CD8-positive, alpha-beta memory T cell (primary cell): Measurements from ENCODE around the gene CENPN. TPM values are rescaled to one million over a fixed set of nuclear protein-coding genes. Genes with fewer than 3 reads are reported as not detected.

Experiments used
- CTCF ChIA-PET: fragments of 350-600 bp; sonication (Branson Sonifier 250); formaldehyde crosslinking; loops from one replicate; lab custom pipeline; 2021; ENCODE audit warnings: antibody characterized with exemption; lab: Charles Lee
- POLR2A ChIA-PET: fragments of 350-600 bp; sonication (Branson Sonifier 250); formaldehyde crosslinking; loops from one replicate; lab custom pipeline; 2021; ENCODE audit warnings: antibody characterized with exemption; lab: Charles Lee
- DNase-seq, 5 donors: peaks; one replicate each; pipeline versions ENCODE4 v3.0.0 to v3.0.0-alpha.2; 2020 to 2022; ENCODE audit warnings: mixed read lengths in 1 of 5
- H3K27ac ChIP-seq: one replicate; pipeline ENCODE4 v1.7.0; 2013; ENCODE audit warnings: low read depth, mild to moderate bottlenecking, low read length, moderate library complexity
- H3K27me3 ChIP-seq: 2 replicates; pipeline ENCODE4 v1.7.0; 2013; ENCODE audit warnings: low read length, mild to moderate bottlenecking; ENCODE audit not compliant: insufficient read depth, poor library complexity, severe bottlenecking
- H3K36me3 ChIP-seq: 2 replicates; pipeline ENCODE4 v1.7.0; 2013; ENCODE audit warnings: mild to moderate bottlenecking, low read length, moderate library complexity; ENCODE audit not compliant: insufficient read depth
- H3K4me1 ChIP-seq: 2 replicates; pipeline ENCODE4 v1.7.0; 2013; ENCODE audit warnings: mild to moderate bottlenecking, low read length, moderate library complexity; ENCODE audit not compliant: insufficient read depth
- H3K4me3 ChIP-seq: 2 replicates; pipeline ENCODE4 v1.7.0; 2013; ENCODE audit warnings: mild to moderate bottlenecking, low read length
- H3K9me3 ChIP-seq: 2 replicates; pipeline ENCODE4 v1.7.0; 2013; ENCODE audit warnings: mild to moderate bottlenecking, low read length
- H3K27ac Mint-ChIP-seq, 8 donors: one replicate each; pipeline ENCODE4 v1.8.0; 2020 to 2021; ENCODE audit warnings: mixed read lengths in 8 of 8, mild to moderate bottlenecking in 6 of 8, inconsistent platforms in 3 of 8, moderate library complexity in 3 of 8
- H3K27me3 Mint-ChIP-seq, 2 donors: one replicate each; pipeline ENCODE4 v1.8.0; 2020 to 2021; ENCODE audit warnings: mixed read lengths in 2 of 2, mild to moderate bottlenecking in 1 of 2, moderate library complexity in 1 of 2
- H3K36me3 Mint-ChIP-seq, 3 donors: one replicate each; pipeline ENCODE4 v1.8.0; 2020 to 2021; ENCODE audit warnings: mixed read lengths in 3 of 3, inconsistent platforms in 1 of 3, mild to moderate bottlenecking in 1 of 3
- H3K4me1 Mint-ChIP-seq, 3 donors: one replicate each; pipeline ENCODE4 v1.8.0; 2020 to 2021; ENCODE audit warnings: mixed read lengths in 3 of 3, inconsistent platforms in 1 of 3, mild to moderate bottlenecking in 1 of 3
- H3K4me3 Mint-ChIP-seq, 7 donors: one replicate each; pipeline ENCODE4 v1.8.0; 2020 to 2021; ENCODE audit warnings: mixed read lengths in 7 of 7, mild to moderate bottlenecking in 6 of 7, moderate library complexity in 4 of 7, inconsistent platforms in 2 of 7
- H3K9me3 Mint-ChIP-seq, 5 donors: one replicate each; pipeline ENCODE4 v1.8.0; 2020 to 2022; ENCODE audit warnings: mixed read lengths in 5 of 5, mild to moderate bottlenecking in 3 of 5, moderate library complexity in 2 of 5, inconsistent platforms in 1 of 5
- polyA plus RNA-seq: library from polyadenylated mRNA; unstranded; fragments of 300-500 nt; fragmentation: Illumina TruSeq; gene quantifications from one replicate; pipeline ENCODE4 v1.2.3, GENCODE V29; 2021
- total RNA-seq, 2 experiments: library from RNA; stranded (reverse); gene quantifications; one replicate each; pipeline ENCODE4 v1.2.3, GENCODE V29; 2021

Gene CENPN
- total and polyA plus RNA-seq, 3 experiments from 2014 or later: 4.7 to 53.7 (median 52.2) TPM

DNA sequence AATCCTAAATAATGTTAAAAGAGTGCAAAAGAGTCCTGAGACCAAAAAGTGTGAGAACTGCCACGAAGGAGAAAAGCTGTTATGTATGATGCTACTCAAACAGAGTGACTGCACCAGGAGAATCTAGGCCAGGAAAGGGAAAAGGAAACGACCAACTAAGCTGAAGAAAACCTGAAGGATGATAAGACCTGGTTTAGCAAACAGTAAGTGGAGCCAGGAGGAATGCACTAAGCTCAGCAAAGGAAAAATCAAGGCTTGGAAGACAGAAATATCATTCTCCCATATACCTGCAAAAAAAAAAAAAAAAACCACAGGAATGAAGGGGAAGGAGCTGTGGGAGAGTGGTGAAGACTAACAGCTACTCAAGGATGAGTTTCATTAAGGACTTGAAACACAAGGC lies 21.4 kb upstream of the CENPN start:
- CTCF ChIA-PET: interaction anchor here (0.9 kb wide), 1 partner anchor 19 kb away, joined by 4 read pairs; no protein-coding TSS in a partner anchor
- H3K9me3 Mint-ChIP-seq: no peaks in the 10 kb centered on the region

DNA sequence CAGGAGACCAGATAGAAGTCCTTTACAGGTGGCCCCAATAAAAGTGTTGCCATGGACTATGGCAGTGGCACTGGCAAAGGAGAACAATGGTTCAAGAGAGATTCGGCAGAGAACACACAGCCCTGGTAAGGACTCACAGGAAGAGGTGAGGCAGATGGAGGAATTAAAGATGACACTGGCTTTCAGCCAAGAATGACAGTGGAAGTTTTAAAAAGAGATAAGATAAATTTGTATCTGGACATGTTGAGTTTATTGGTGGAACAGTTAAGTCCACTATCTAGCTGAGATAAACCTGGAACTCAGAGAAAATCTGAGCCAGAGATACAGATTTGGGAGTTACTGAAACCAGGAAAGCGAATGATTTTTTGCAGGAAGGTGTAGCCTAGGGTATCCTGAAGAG lies 20.5 kb upstream of the CENPN start:
- Mint-ChIP-seq H3K27me3 (no peaks in the 10 kb centered on the region), H3K27ac (peak overlapping the region in 4 of 8 donors; percentile 6 to 59 (median 18)), H3K9me3 (no peaks in the 10 kb centered on the region), H3K36me3 (peaks cover 0 to 56% (median 12%) of the 10 kb centered on the region in 3 donors), H3K4me3 (no peak overlapping the region), H3K4me1 (peaks cover 18 to 45% (median 28%) of the 10 kb centered on the region in 3 donors)
- Histone ChIP-seq H3K9me3 (no peaks in the 10 kb centered on the region), H3K27me3 (no peaks in the 10 kb centered on the region), H3K27ac (no peak overlapping the region), H3K4me3 (no peak overlapping the region), H3K4me1 (no peaks in the 10 kb centered on the region), H3K36me3 (peaks cover 6% of the 10 kb centered on the region)
- ChIA-PET POLR2A (no interaction called here), CTCF (interaction anchor here (1.6 kb wide), 1 partner anchor 24 kb away, joined by 3 read pairs; no protein-coding TSS in a partner anchor)
- DNase-seq: no peak

More for the DNA sequence above, 21.4 kb upstream of the CENPN start:
- H3K27ac Mint-ChIP-seq: peak overlapping the region in 2 of 8 donors; percentile 7 to 19
- DNase-seq: no peak
- Histone ChIP-seq H3K27me3 (no peaks in the 10 kb centered on the region), H3K36me3 (no peaks in the 10 kb centered on the region), H3K9me3 (no peaks in the 10 kb centered on the region), H3K27ac (no peak overlapping the region), H3K4me1 (no peaks in the 10 kb centered on the region), H3K4me3 (no peak overlapping the region)
- peaks cover 0 to 57% (median 10%) of the 10 kb centered on the region in 3 donors for H3K36me3 Mint-ChIP-seq
- POLR2A ChIA-PET: no interaction called here
- peaks cover 18 to 48% (median 31%) of the 10 kb centered on the region in 3 donors for H3K4me1 Mint-ChIP-seq
- no peaks in the 10 kb centered on the region for H3K27me3 Mint-ChIP-seq
- no peak overlapping the region for H3K4me3 Mint-ChIP-seq

DNA sequence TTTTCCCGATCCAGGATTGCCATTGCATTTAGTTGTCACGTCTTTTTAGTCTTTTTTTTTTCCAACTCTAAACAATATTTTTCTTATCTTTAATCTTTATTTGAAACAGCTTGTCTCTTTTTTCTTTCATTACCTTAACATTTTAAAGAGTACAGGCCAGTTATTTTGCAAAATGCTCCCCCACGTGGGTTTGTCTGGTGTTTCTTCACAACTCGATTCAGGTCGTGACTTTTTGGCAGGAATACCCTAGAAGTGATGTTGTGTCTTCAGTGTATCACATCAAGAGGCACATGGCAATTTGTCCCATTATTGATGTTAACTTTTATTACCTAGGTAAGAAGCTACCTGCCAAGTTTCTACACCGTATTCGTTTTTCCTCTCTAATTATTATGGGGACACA lies 18.3 kb upstream of the CENPN start:
- H3K4me3 Mint-ChIP-seq: no peak overlapping the region
- H3K9me3 Mint-ChIP-seq: no peaks in the 10 kb centered on the region
- H3K27me3 ChIP-seq: no peaks in the 10 kb centered on the region
- ChIA-PET CTCF (interaction anchor here (1.2 kb wide), 2 partner anchors 15 to 47 kb away, joined by 3 to 4 read pairs; partner anchors contain the start of gene ATMIN), POLR2A (no interaction called here)
- H3K36me3 ChIP-seq: peaks cover 8% of the 10 kb centered on the region
- DNase-seq: no peak
- H3K27ac ChIP-seq: no peak overlapping the region
- H3K36me3 Mint-ChIP-seq: peaks cover 0 to 60% (median 13%) of the 10 kb centered on the region in 3 donors
- no peak overlapping the region for H3K4me3 ChIP-seq
- H3K27ac Mint-ChIP-seq: no peak overlapping the region
- no peaks in the 10 kb centered on the region for H3K27me3 Mint-ChIP-seq
- H3K4me1 Mint-ChIP-seq: peaks cover 22 to 45% (median 32%) of the 10 kb centered on the region in 3 donors
- H3K9me3 ChIP-seq: no peaks in the 10 kb centered on the region
- no peaks in the 10 kb centered on the region for H3K4me1 ChIP-seq

DNA sequence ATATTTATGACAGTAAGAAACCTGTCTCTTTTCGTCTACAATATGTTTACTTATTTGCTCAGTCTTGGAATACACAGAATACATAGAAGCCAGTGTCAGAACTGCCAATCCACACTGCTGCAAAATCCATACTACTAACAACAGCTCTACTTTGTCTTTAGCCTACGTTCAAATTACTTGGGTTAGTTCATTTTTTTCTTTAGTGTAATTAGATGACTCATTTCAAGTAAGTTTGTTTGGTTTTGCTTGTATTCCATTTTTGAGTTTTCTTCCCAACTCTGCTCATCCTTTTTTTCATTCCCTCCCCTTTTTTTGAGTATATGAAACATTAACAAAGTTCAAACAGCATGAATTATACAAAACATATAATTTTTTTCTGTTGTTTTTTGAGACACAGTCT lies 17.2 kb upstream of the CENPN start:
- ChIA-PET CTCF (interaction anchor here (0.6 kb wide), 1 partner anchor 17 kb away, joined by 3 read pairs; the partner anchor contains the start of genes CENPN and CMC2), POLR2A (interaction anchor here (0.6 kb wide), 1 partner anchor 8 kb away, joined by 3 read pairs; no protein-coding TSS in a partner anchor)
- no peak overlapping the region for H3K27ac Mint-ChIP-seq
- no peaks in the 10 kb centered on the region for H3K27me3 Mint-ChIP-seq
- peaks cover 0 to 66% (median 13%) of the 10 kb centered on the region in 3 donors for H3K36me3 Mint-ChIP-seq
- no peak overlapping the region for H3K4me3 Mint-ChIP-seq
- Histone ChIP-seq H3K9me3 (no peaks in the 10 kb centered on the region), H3K36me3 (peaks cover 8% of the 10 kb centered on the region), H3K27ac (no peak overlapping the region), H3K27me3 (no peaks in the 10 kb centered on the region), H3K4me3 (no peak overlapping the region), H3K4me1 (no peaks in the 10 kb centered on the region)
- no peaks in the 10 kb centered on the region for H3K9me3 Mint-ChIP-seq
- H3K4me1 Mint-ChIP-seq: peaks cover 29 to 50% (median 33%) of the 10 kb centered on the region in 3 donors
- DNase-seq: no peak

DNA sequence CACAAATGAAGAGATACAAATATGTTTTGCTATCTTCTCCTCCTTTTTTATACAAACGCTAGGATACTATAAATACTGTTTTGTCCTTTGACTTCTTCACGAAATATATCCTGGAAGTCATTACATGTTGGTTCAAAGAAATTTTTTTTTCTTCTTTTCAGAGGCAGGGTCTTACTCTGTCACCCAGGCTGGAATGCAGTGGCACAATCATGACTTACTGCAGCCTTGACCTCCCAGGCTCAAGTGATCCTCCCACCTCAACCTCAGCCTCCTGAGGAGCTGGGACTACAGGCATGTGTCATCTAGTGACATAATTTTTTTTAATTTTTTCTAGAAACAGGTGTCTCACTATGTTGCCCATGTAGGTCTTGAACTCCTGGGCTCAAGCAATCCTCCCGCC lies 16.4 kb upstream of the CENPN start:
- Mint-ChIP-seq H3K27ac (peak overlapping the region in 1 of 8 donors; percentile 13), H3K9me3 (no peaks in the 10 kb centered on the region), H3K4me3 (no peak overlapping the region), H3K27me3 (no peaks in the 10 kb centered on the region), H3K36me3 (peaks cover 0 to 68% (median 13%) of the 10 kb centered on the region in 3 donors), H3K4me1 (peaks cover 27 to 46% (median 30%) of the 10 kb centered on the region in 3 donors)
- Histone ChIP-seq H3K27me3 (no peaks in the 10 kb centered on the region), H3K9me3 (no peaks in the 10 kb centered on the region), H3K36me3 (peaks cover 8% of the 10 kb centered on the region), H3K4me1 (no peaks in the 10 kb centered on the region), H3K27ac (no peak overlapping the region), H3K4me3 (no peak overlapping the region)
- ChIA-PET CTCF (interaction anchor here (1.5 kb wide), 1 partner anchor 14 kb away, joined by 5 read pairs; no protein-coding TSS in a partner anchor), POLR2A (no interaction called here)
- DNase-seq: no peak

DNA sequence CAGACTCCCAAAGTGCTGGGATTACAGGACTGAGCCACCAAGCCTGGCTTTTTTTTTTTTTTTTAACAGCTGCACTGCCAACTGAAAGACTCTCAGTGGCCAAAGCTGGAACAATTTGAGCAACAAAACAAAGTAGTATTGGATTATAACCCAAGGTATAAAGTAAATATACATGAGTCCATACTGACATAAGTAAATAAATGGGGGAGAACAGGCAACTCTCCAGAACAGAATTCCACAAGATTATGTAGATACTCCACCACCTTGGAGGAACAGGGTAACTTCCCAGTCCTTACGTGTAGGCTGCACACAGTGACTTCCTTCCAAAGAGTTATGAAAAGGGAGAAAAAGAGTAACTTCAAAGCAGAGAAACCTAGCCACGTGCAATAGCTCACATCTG lies 16.0 kb upstream of the CENPN start:
- peaks cover 25 to 46% (median 26%) of the 10 kb centered on the region in 3 donors for H3K4me1 Mint-ChIP-seq
- ChIA-PET CTCF (interaction anchor here (1.5 kb wide), 1 partner anchor 13 kb away, joined by 5 read pairs; no protein-coding TSS in a partner anchor), POLR2A (no interaction called here)
- H3K27me3 Mint-ChIP-seq: no peaks in the 10 kb centered on the region
- no peaks in the 10 kb centered on the region for H3K27me3 ChIP-seq
- no peak overlapping the region for H3K4me3 Mint-ChIP-seq
- no peaks in the 10 kb centered on the region for H3K9me3 Mint-ChIP-seq
- H3K27ac ChIP-seq: no peak overlapping the region
- peak overlapping the region in 1 of 8 donors; percentile 46 for H3K27ac Mint-ChIP-seq
- H3K9me3 ChIP-seq: no peaks in the 10 kb centered on the region
- H3K4me3 ChIP-seq: no peak overlapping the region
- peaks cover 8% of the 10 kb centered on the region for H3K36me3 ChIP-seq
- H3K36me3 Mint-ChIP-seq: peaks cover 0 to 67% (median 11%) of the 10 kb centered on the region in 3 donors
- no peaks in the 10 kb centered on the region for H3K4me1 ChIP-seq
- no peak for DNase-seq

DNA sequence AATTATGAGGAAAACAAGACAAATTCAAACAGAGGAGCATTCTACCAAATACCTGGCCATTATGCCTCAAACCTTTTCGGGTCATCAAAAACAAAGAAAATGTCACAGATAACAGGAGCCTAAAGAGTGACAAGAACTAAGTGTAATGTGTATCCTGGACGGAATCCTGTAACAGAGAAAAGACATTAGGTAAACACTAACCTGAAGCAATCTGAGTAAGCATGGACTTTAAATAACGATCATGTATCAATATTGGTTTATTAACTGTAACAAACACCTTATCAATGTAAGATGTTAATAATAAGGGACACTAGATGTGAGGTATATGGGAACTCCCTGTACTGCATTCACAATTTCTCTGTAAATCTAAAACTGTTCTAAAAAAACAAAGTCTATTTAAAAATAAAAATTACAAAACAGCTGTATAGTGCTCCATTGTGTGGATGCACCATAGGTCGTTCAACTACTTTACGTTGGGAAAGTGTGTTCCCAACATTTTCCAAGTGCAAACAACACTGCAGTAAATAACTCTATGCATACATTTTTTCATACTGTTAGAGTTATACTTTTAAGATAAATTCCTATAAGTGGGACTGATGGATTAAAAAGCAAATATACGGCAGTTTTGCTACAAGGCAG lies 15.1 kb upstream of the CENPN start:
- Mint-ChIP-seq H3K27me3 (no peaks in the 10 kb centered on the region), H3K27ac (no peak overlapping the region), H3K4me3 (no peak overlapping the region), H3K36me3 (peaks cover 0 to 62% (median 7%) of the 10 kb centered on the region in 3 donors), H3K4me1 (peaks cover 26 to 45% (median 28%) of the 10 kb centered on the region in 3 donors), H3K9me3 (no peaks in the 10 kb centered on the region)
- Histone ChIP-seq H3K27me3 (no peaks in the 10 kb centered on the region), H3K4me1 (no peaks in the 10 kb centered on the region), H3K36me3 (peaks cover 8% of the 10 kb centered on the region), H3K9me3 (no peaks in the 10 kb centered on the region), H3K27ac (no peak overlapping the region), H3K4me3 (no peak overlapping the region)
- CTCF ChIA-PET: interaction anchor here (1.5 to 2.4 kb wide), 2 partner anchors 12 to 13 kb away, joined by 5 to 8 read pairs; no protein-coding TSS in a partner anchor
- POLR2A ChIA-PET: no interaction called here
- DNase-seq: no peak
